ENCODE data around the gene KCNQ2. TPM values are rescaled to one million over a fixed set of nuclear protein-coding genes. Genes with fewer than 3 reads are reported as not detected.

KCNQ2 gene
- total RNA-seq, 1 donor from 2014 or later, result 39.5 TPM

DNA sequence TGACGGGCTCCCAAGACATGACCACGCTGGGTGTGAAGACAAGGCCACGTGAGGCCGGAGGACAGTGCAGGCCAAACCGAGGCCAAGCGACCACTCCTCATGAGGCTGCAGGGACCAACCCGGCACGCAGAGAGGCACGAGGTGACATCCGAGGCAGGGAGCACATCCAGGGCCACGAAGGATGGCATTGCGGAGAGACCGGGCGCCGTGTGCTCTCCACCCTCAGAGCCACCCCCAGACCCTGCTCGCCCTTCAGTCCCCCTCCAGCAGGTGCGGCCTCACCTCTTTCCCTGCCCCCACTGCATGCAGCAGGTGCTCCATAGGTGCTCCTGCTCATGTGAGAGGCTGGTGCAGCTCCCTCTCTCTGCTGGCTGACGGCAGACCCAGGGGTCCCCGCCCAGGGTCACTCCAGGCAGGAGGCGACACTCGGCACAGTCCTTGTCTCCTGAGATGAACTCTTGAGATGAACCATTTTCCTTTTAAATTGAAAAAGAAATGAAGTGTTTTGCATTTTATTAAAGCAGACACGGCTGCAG lies 77.5 kb downstream of the KCNQ2 start:
- H3K4me1 Mint-ChIP-seq, result peaks cover 15% of the 10 kb centered on the region
- H3K4me3 Mint-ChIP-seq, result no peak overlapping the region
- H3K27me3 Mint-ChIP-seq (ENCODE audit: insufficient read depth, low read depth), result peaks cover 6% of the 10 kb centered on the region

DNA sequence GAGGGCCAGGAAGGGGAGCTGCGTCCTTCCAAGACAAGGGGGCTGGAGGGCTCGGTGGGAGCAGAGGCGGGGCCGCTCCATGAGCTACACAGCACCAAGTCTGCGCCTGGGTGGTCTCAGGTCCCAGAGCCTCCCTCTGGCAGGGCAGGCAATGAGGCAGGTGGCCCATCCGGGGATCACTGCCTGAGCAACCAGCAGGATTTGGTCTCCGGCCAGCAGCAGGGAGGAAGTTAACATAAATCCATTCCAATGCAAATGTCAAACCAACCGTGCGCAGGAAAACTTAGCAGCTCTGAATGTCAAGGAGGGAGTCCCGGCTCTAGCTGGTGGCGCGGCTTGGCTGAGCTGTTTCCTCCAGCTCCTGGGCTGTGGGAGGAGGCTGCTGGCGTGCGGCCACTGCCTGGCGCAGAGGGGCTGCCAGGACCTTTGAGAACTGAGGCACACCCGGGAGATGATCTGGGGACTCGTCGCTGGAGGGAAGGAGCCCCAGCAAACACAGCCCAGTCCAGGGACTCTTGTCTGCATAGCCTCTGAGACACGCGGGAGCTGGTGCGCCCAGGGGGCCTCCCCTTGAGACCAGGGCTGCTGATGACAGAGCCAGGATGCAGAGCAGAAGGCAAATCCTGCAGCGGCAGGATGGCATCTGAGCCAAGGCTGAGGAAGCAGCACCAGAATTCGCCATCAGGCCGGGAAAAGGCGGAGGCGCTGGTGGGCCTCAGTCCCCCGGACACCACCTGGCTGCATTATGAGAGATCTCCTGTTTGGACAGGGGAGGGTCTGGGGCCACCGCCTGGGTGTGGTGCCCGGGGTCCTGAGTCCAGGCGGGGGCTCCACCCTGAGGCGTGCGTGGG lies 78.2 kb downstream of the KCNQ2 start:
- peaks cover 11% of the 10 kb centered on the region for H3K27me3 Mint-ChIP-seq (ENCODE audit: insufficient read depth, low read depth)
- H3K4me1 Mint-ChIP-seq, result peaks cover 15% of the 10 kb centered on the region
- Histone ChIP-seq H2AFZ (replicated peaks) (no peak overlapping the region), H3K9ac (no peak overlapping the region), H3K9me3 (ENCODE audit: low read depth) (no peaks in the 10 kb centered on the region), H3K4me1 (peaks cover 9% of the 10 kb centered on the region), H3K4me2 (peak overlapping the region; percentile 42), H3K36me3 (no peaks in the 10 kb centered on the region), H3K79me2 (ENCODE audit: low read depth) (no peaks in the 10 kb centered on the region), H3F3A (ENCODE audit: low read depth) (no peaks in the 10 kb centered on the region), H3K27me3 (peaks cover 5% of the 10 kb centered on the region), H3K4me3 (no peak overlapping the region), H4K20me1 (ENCODE audit: low read depth) (no peaks in the 10 kb centered on the region), H3K27ac (no peak overlapping the region)
- H3K9me3 Mint-ChIP-seq, result peaks cover 16% of the 10 kb centered on the region
- H3K27ac Mint-ChIP-seq, result no peak overlapping the region
- peak; percentile 58 for DNase-seq (ENCODE audit: low spot score)
- TF ChIP-seq, protein P1, sequence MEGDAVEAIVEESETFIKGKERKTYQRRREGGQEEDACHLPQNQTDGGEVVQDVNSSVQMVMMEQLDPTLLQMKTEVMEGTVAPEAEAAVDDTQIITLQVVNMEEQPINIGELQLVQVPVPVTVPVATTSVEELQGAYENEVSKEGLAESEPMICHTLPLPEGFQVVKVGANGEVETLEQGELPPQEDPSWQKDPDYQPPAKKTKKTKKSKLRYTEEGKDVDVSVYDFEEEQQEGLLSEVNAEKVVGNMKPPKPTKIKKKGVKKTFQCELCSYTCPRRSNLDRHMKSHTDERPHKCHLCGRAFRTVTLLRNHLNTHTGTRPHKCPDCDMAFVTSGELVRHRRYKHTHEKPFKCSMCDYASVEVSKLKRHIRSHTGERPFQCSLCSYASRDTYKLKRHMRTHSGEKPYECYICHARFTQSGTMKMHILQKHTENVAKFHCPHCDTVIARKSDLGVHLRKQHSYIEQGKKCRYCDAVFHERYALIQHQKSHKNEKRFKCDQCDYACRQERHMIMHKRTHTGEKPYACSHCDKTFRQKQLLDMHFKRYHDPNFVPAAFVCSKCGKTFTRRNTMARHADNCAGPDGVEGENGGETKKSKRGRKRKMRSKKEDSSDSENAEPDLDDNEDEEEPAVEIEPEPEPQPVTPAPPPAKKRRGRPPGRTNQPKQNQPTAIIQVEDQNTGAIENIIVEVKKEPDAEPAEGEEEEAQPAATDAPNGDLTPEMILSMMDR (IDR thresholded peaks at IDR 0.05), result no peak
- TF ChIP-seq EZH2phosphoT487 (IDR thresholded peaks at IDR 0.05) (no peak), EZH2 (IDR thresholded peaks at IDR 0.05) (no peak)
- no peaks in the 10 kb centered on the region for H3K36me3 Mint-ChIP-seq
- H3K4me3 Mint-ChIP-seq, result peak overlapping the region; percentile 30

More for the DNA sequence above, 77.5 kb downstream of the KCNQ2 start:
- H3K36me3 ChIP-seq, result no peaks in the 10 kb centered on the region
- H2AFZ ChIP-seq (replicated peaks), result no peak overlapping the region
- DNase-seq (ENCODE audit: low spot score), result no peak
- H3K27me3 ChIP-seq, result peaks cover 5% of the 10 kb centered on the region
- H3K27ac ChIP-seq, result no peak overlapping the region
- Mint-ChIP-seq H3K9me3 (peaks cover 13% of the 10 kb centered on the region), H3K27ac (no peak overlapping the region), H3K36me3 (no peaks in the 10 kb centered on the region)
- H3K4me1 ChIP-seq, result peaks cover 9% of the 10 kb centered on the region
- no peak overlapping the region for H3K4me3 ChIP-seq
- H3K9ac ChIP-seq, result no peak overlapping the region
- H4K20me1 ChIP-seq (ENCODE audit: low read depth), result no peaks in the 10 kb centered on the region
- no peak overlapping the region for H3K4me2 ChIP-seq
- no peaks in the 10 kb centered on the region for H3K79me2 ChIP-seq (ENCODE audit: low read depth)
- H3K9me3 ChIP-seq (ENCODE audit: low read depth), result no peaks in the 10 kb centered on the region
- H3F3A ChIP-seq (ENCODE audit: low read depth), result no peaks in the 10 kb centered on the region
- TF ChIP-seq, protein P1 (IDR thresholded peaks at IDR 0.05), result no peak
- TF ChIP-seq EZH2phosphoT487 (IDR thresholded peaks at IDR 0.05), result no peak
- no peak for TF ChIP-seq EZH2 (IDR thresholded peaks at IDR 0.05)

DNA sequence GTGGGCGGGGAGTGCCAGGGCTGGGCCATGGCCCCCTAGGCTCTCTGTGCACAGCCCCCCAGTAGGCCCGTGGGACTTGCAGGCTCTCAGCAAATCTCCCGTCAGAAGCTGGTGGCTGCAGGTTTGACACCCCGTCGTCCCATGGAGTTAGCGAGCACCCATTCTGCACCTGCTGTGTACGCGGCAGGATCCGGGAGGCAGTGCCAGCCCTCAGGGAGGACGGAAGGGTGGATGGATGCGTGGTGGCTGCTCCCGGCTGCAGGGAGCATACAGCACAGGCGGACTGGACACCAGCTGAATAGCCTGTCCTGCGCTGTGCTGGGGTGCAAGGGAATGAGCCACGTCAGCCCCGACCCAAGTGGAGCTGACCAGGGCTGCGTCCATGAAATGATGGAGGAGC lies 78.9 kb downstream of the KCNQ2 start:
- Histone ChIP-seq H3K4me1 (peaks cover 9% of the 10 kb centered on the region), H3K27ac (no peak overlapping the region), H4K20me1 (ENCODE audit: low read depth) (no peaks in the 10 kb centered on the region), H3K9ac (no peak overlapping the region), H2AFZ (replicated peaks) (no peak overlapping the region), H3K4me3 (no peak overlapping the region), H3F3A (ENCODE audit: low read depth) (no peaks in the 10 kb centered on the region), H3K4me2 (peak overlapping the region; percentile 42), H3K79me2 (ENCODE audit: low read depth) (no peaks in the 10 kb centered on the region), H3K27me3 (peaks cover 5% of the 10 kb centered on the region), H3K9me3 (ENCODE audit: low read depth) (no peaks in the 10 kb centered on the region), H3K36me3 (no peaks in the 10 kb centered on the region)
- Mint-ChIP-seq H3K36me3 (no peaks in the 10 kb centered on the region), H3K27me3 (ENCODE audit: insufficient read depth, low read depth) (peaks cover 14% of the 10 kb centered on the region), H3K4me1 (peaks cover 15% of the 10 kb centered on the region), H3K27ac (no peak overlapping the region), H3K4me3 (peak overlapping the region; percentile 30), H3K9me3 (peaks cover 17% of the 10 kb centered on the region)
- no peak for DNase-seq (ENCODE audit: low spot score)
- TF ChIP-seq EZH2phosphoT487 (IDR thresholded peaks at IDR 0.05) (no peak), EZH2 (IDR thresholded peaks at IDR 0.05) (no peak)
- TF ChIP-seq, protein P1 (IDR thresholded peaks at IDR 0.05), result no peak
